ENCODE measurements around the gene TRAPPC2B.
"Not testable (repeated sequence)": the region's sequence is repeated elsewhere in the genome, so short reads cannot be mapped to it uniquely, and the experiment has no call there.

The TRAPPC2B gene

DNA sequence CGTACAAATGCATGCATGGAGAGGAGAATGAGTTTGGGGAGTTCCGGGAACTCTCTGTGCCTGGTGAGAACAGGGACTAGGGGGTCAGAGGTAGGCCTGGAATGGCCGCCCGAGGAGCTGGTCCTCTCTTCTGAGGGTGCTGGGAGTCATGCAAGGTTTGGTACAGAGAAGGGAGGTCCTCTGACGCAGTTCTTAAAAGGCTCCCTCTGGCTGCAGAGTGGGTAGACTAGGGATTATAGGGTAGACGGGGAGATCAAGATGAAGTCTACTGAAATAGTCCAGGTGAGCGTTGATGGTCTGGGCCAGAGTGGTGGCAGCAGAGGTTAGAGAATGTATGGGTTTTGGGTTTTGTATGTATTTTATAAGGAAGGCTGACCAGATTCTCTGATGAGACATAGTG lies 11.5 kb upstream of the TRAPPC2B start:
- H3K4me3 ChIP-seq (ENCODE audit: low read length): peak overlapping the region; percentile 83
- TF ChIP-seq ZNF274 (IDR thresholded peaks at IDR 0.05; ENCODE audit: low read depth, low read length): no peak

DNA sequence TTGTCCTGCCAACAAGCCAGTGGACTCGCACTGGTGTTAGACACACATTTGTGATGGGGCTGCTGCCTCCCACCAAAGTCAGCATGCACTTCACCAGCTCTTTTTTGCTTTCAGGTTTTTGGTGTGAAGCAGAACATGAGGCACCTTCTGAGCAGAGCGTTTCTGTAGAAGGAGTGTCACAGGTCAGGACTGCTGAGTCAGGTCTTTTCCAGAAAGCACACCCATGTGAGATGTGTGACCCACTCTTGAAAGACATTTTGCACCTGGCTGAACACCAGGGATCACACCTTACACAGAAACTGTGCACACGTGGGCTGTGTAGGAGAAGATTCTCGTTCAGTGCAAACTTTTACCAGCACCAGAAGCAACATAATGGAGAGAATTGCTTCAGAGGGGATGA lies 7.4 kb upstream of the TRAPPC2B start:
- no peak overlapping the region for H3K4me3 ChIP-seq (ENCODE audit: low read length)
- no peak for TF ChIP-seq ZNF274 (IDR thresholded peaks at IDR 0.05; ENCODE audit: low read depth, low read length)

DNA sequence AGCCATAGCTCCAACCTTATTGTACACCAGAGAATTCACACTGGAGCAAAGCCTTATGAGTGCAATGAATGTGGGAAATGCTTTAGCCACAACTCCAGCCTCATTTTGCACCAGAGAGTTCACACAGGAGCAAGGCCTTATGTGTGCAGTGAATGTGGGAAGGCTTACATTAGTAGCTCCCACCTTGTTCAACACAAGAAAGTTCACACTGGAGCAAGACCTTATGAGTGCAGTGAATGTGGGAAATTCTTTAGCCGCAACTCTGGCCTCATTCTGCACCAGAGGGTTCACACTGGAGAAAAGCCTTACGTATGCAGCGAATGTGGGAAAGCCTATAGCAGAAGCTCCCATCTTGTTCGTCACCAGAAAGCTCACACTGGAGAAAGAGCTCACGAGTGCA lies 5.9 kb upstream of the TRAPPC2B start:
- H3K4me3 ChIP-seq (ENCODE audit: low read length): no peak overlapping the region
- TF ChIP-seq ZNF274 (IDR thresholded peaks at IDR 0.05; ENCODE audit: low read depth, low read length): no peak

- no peak overlapping the region for H3K4me3 ChIP-seq (ENCODE audit: low read length)
- TF ChIP-seq ZNF274 (IDR thresholded peaks at IDR 0.05; ENCODE audit: low read depth, low read length): no peak
These were observed 4.1 kb upstream of the TRAPPC2B start for GRCh38 chr19:57359300-57359699.

DNA sequence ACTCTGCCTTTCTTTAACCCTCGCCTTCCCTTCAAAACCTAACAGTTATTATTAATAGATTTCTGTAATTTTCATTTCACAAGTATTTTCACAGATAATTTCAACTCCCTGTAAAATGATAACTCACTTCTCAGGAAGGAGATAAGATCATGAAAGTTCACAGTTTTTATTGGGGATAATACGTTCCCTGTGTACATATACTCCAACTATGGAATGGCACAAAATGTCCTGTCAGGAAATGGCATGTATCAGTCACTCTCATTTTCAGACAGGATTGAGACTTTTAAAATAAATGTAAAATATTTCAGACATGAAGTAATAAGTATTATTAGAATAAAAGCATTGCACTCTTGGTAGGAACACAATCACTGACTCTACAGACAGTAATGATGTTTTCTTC lies 932 bp upstream of the TRAPPC2B start:
- peak overlapping the region; percentile 64; the same call in 1 of the 2 replicates for H3K4me3 ChIP-seq (ENCODE audit: low read length)
- no peak for TF ChIP-seq ZNF274 (IDR thresholded peaks at IDR 0.05; ENCODE audit: low read depth, low read length)

DNA sequence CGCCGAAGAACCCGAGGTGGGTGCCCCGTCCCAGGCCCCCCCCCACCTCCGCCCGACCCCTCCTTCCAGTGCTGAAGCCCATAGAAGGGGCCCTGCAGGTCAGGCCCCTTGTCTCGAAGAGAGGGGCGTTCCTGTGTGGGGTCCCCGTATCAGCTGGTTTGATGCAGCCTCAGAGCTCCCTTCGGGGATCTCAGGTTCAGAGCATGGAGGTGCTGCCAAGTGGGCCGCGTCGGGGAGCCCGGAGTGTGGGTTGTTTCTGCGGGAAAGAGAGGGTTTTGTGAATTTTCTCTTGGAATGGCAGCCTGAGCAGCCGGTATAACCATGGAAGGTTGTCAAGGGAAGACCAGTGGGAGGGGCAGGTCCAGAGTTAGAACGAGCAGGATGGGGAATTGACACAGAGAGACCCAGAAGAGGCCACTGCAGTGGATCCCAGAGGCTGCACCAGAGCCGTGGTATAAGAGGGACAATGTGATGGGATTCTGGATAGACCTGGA lies 384 bp downstream of the TRAPPC2B start:
- TF ChIP-seq ZNF274 (IDR thresholded peaks at IDR 0.05; ENCODE audit: low read depth, low read length): no peak
- peak overlapping the region; percentile 88 for H3K4me3 ChIP-seq (ENCODE audit: low read length)

DNA sequence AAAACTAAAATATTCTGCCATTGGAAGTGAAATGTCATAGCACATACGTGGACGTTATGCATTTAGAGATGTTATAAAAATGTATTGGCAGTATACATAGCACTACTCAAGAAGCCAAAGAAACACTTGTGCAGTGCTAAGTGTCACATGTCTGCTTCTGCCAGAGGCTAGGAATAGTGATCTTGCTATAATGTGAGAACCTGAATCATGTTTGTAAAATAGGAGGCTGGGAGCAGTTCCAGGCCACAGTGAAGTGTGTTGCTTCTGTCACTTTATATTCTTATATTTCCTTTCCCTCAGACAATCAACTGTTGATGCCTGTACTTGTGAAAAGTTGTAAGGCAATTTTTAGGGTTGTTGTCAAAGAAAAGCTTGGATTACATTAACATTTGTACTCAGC lies 3.4 kb downstream of the TRAPPC2B start:
- no peak for TF ChIP-seq ZNF274 (IDR thresholded peaks at IDR 0.05; ENCODE audit: low read depth, low read length)
- no peak overlapping the region for H3K4me3 ChIP-seq (ENCODE audit: low read length)

GRCh38 chr19:57374179-57374578 lies 10.8 kb downstream of the TRAPPC2B start:
- H3K4me3 ChIP-seq (ENCODE audit: low read length): no peak overlapping the region
- TF ChIP-seq ZNF274 (IDR thresholded peaks at IDR 0.05; ENCODE audit: low read depth, low read length): no peak

DNA sequence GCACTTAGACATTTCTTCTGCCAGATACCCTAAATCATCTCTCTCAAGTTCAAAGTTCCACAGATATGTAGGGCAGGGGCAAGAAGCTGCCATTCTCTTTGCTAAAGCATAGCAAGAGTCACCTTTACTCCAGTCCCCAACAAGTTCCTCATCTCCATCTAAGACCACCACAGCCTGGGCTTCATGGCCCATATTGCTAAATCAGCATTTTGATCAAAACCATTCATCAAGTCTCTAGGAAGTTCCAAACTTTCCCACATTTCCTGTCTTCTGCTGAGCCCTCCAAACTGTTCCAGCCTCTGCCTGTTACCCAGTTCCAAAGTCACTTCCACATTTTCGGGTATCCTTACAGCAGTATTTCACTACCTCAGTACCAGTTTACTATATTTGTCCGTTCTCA lies 11.3 kb downstream of the TRAPPC2B start:
- H3K4me3 ChIP-seq (ENCODE audit: low read length): not testable (repeated sequence)

- H3K4me3 ChIP-seq (ENCODE audit: low read length): no peak overlapping the region
- TF ChIP-seq ZNF274 (IDR thresholded peaks at IDR 0.05; ENCODE audit: low read depth, low read length): no peak
These were observed 12.8 kb downstream of the TRAPPC2B start for GRCh38 chr19:57376151-57376550.

GRCh38 chr19:57377498-57378146 lies 14.3 kb downstream of the TRAPPC2B start:
- no peak overlapping the region for H3K4me3 ChIP-seq (ENCODE audit: low read length)
- peak; percentile 61; the same call in 1 of the 2 replicates for TF ChIP-seq ZNF274 (IDR thresholded peaks at IDR 0.05; ENCODE audit: low read depth, low read length)

DNA sequence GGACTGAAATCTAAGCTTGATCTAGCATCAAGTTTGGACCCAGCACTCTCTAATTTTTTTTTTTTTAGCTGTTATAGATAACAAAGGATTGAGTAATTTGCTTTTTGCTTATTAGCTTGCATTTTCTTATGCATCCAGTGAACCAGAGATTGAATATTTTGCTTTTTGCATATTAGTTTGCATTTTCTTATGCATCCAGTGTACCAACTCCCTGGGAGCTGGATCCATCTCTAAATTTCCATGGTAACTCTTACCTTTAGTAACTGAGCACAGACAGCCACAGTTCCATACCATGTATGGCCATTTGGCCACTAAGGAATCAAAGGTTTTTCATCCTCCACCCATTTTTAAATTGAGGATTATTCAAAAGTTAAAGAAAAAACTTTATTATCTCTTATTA lies 17.6 kb downstream of the TRAPPC2B start:
- no peak overlapping the region for H3K4me3 ChIP-seq (ENCODE audit: low read length)

DNA sequence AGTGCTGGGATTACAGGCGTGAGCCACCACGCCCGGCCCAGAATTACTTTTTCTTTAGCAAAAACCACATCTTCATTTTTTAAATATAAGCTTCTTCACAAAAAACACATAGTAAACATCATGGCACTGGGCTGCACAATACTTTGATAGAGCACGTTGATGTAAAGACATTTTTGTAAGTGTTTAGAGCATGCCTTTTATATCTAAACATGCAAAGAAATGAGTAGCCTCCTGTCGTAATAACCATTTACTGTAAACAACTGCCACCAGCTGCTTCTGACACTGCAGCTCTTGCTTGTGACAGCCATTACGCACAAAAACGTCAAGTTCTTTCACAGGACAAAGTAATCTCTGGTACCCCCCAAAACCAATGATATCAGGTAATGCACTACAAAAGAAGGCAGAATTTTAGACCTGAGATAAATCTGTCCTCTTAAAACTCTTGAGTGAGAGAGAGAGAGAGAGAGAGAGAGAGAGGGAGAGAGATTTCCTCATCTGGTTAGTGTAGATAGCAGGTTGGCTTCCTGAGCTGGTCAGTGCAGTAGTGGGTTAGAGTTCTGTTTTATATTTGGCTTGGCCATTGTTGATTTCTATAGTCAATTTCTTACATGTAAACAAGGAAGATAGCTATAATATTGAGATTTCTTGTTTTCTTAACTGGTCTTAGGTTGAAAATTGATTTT lies 19.6 kb downstream of the TRAPPC2B start:
- TF ChIP-seq ZNF274 (IDR thresholded peaks at IDR 0.05; ENCODE audit: low read depth, low read length): no peak
- no peak overlapping the region for H3K4me3 ChIP-seq (ENCODE audit: low read length)

More for the DNA sequence above, 17.6 kb downstream of the TRAPPC2B start:
- TF ChIP-seq ZNF274 (IDR thresholded peaks at IDR 0.05; ENCODE audit: low read depth, low read length): no peak

GRCh38 chr19:57389194-57389729 lies 25.9 kb downstream of the TRAPPC2B start:
- H3K4me3 ChIP-seq (ENCODE audit: low read length): peak overlapping the region; percentile 1
- TF ChIP-seq ZNF274 (IDR thresholded peaks at IDR 0.05; ENCODE audit: low read depth, low read length): no peak

Measured in GM08714 (cell line).